Suppressor macrophage treated with lipopolysaccharide for 1 hour (primary cell): ENCODE measurements around the gene GCFC2.

Experiments
- DNase-seq, 3 donors: peaks; one replicate each; pipeline ENCODE4 v3.0.0-alpha.2; 2020 to 2022

GCFC2 gene

DNA sequence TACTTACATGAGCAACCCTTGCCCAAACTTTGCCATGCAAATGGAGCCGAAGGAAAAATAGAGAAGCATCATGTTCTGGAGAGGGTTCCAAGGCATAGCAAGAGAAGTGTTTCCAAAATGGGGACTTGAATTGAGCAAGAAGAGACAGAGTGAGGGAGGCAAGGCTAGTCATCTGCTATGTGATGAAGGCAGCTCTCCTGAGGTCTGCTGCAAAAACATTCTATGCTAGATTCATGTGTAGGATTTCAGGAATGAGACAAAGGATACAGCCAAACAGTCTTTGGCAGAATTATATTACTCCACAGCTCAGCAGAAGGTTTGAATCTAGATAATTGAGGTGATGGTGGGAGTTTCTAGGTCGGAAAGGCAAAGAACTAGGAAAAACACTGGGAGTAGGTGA is 88.2 kb downstream of the GCFC2 start:
- no peak for DNase-seq

- DNase-seq = no peak
These were observed 89.5 kb downstream of the GCFC2 start for GRCh38 chr2:75621228-75621627.

- no peak for DNase-seq
These were observed 90.6 kb downstream of the GCFC2 start for GRCh38 chr2:75619956-75620740.

DNA sequence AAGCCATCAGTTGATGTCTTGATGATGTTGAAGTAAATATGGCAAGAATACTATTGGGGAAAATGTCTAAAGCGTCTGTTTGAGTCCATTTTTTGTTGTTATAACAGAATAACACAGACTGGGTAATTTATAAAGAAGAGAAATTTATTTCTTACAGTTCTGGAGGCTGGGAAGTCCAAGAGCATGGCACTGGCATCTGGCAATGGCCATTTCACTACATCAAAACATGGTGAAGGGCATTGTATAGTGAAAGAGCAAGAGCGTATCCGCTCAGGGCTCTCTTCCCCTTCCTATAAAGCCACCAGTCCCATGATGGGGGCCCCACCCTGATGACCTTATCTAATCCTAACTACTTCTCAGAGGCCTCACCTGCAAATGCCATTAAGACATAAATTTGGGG is 93.8 kb downstream of the GCFC2 start:
- no peak for DNase-seq

- DNase-seq = no peak
These were observed 94.3 kb downstream of the GCFC2 start for GRCh38 chr2:75616406-75616805.

- no peak for DNase-seq
These were observed 96.5 kb downstream of the GCFC2 start for GRCh38 chr2:75614162-75614651.

DNA sequence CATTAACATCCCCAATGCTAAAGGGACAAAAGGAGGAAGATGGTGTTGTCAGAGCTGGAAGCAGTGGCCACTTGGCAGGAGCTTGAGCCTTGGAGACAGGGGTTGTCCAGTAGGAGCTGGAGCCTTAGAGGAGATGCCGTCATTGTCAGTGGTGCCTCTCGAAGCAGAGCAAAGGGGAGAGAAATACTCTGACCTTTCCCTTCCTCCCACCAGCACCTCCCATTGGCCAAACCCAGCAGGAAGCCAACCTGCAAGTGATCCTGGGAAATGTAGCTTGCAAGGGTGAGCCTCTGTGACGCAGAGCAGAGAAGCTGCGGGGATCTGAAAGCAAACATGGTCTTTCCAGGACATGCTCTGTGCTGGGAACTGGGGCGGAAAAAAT is 97.9 kb downstream of the GCFC2 start:
- DNase-seq = no peak
